ENCODE measurements around the gene ATP13A1.
A peak's percentile ranks its signal among the peaks of the same experiment; 100 is the strongest.

ATP13A1 gene

DNA sequence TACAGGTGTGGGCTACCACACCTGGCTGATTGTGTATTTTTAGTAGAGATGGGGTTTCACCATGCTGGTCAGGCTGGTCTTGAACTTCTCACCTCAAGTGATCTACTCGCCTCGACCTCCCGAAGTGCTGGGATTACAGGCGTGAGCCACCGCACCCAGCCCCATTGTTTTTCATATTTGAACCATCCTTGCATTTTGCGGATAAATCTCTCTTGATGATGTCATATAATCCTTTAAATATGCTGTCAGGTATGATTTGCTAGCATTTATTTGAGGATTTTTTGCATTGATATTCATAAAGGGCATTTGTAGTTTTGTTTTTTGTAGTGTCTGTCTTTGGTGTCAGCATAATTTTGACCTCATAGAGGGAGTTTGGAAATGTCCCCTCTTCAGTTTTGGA, 10.8 kb upstream of the ATP13A1 start:
- Histone ChIP-seq H4K20me1 (ENCODE audit: insufficient read depth, low read length) (no peaks in the 10 kb centered on the region), H3K9ac (ENCODE audit: low read length) (no peak overlapping the region), H3F3A (ENCODE audit: insufficient read depth, low read length) (no peaks in the 10 kb centered on the region), H3K9me3 (ENCODE audit: low read length) (peaks cover 38% of the 10 kb centered on the region), H3K4me1 (ENCODE audit: insufficient read depth, low read length, severe bottlenecking) (peaks cover 12% of the 10 kb centered on the region), H2AFZ (ENCODE audit: low read length) (no peak overlapping the region), H3K27me3 (ENCODE audit: insufficient read depth, low read length) (no peaks in the 10 kb centered on the region), H3K36me3 (ENCODE audit: insufficient read depth, low read length) (peaks cover 95% of the 10 kb centered on the region), H3K27ac (ENCODE audit: low read depth, low read length, poor library complexity, severe bottlenecking) (no peak overlapping the region), H3K4me3 (ENCODE audit: low read depth, low read length, poor library complexity, severe bottlenecking) (no peak overlapping the region), H3K9me2 (ENCODE audit: low read depth, low read length) (no peaks in the 10 kb centered on the region), H3K79me2 (ENCODE audit: insufficient read depth, low read length) (peaks cover 75% of the 10 kb centered on the region), H3K4me2 (ENCODE audit: low read length) (no peak overlapping the region)
- TF ChIP-seq CTCF (IDR thresholded peaks at IDR 0.05; ENCODE audit: low read length) = no peak
- TF ChIP-seq EZH2 (IDR thresholded peaks at IDR 0.05; ENCODE audit: borderline replicate concordance, low read length) = no peak

GRCh38 chr19:19672816-19673215, 9.3 kb upstream of the ATP13A1 start:
- H2AFZ ChIP-seq (ENCODE audit: low read length) = no peak overlapping the region
- peaks cover 78% of the 10 kb centered on the region for H3K79me2 ChIP-seq (ENCODE audit: insufficient read depth, low read length)
- H3K27me3 ChIP-seq (ENCODE audit: insufficient read depth, low read length) = no peaks in the 10 kb centered on the region
- peaks cover 27% of the 10 kb centered on the region for H3K9me3 ChIP-seq (ENCODE audit: low read length)
- H3K9ac ChIP-seq (ENCODE audit: low read length) = no peak overlapping the region
- H3K4me1 ChIP-seq (ENCODE audit: insufficient read depth, low read length, severe bottlenecking) = peaks cover 15% of the 10 kb centered on the region
- no peak overlapping the region for H3K4me3 ChIP-seq (ENCODE audit: low read depth, low read length, poor library complexity, severe bottlenecking)
- no peaks in the 10 kb centered on the region for H3K9me2 ChIP-seq (ENCODE audit: low read depth, low read length)
- H3K36me3 ChIP-seq (ENCODE audit: insufficient read depth, low read length) = peaks cover 80% of the 10 kb centered on the region
- H3F3A ChIP-seq (ENCODE audit: insufficient read depth, low read length) = no peaks in the 10 kb centered on the region
- no peaks in the 10 kb centered on the region for H4K20me1 ChIP-seq (ENCODE audit: insufficient read depth, low read length)
- H3K4me2 ChIP-seq (ENCODE audit: low read length) = no peak overlapping the region
- TF ChIP-seq EZH2 (IDR thresholded peaks at IDR 0.05; ENCODE audit: borderline replicate concordance, low read length) (no peak), CTCF (IDR thresholded peaks at IDR 0.05; ENCODE audit: low read length) (no peak)
- no peak overlapping the region for H3K27ac ChIP-seq (ENCODE audit: low read depth, low read length, poor library complexity, severe bottlenecking)

DNA sequence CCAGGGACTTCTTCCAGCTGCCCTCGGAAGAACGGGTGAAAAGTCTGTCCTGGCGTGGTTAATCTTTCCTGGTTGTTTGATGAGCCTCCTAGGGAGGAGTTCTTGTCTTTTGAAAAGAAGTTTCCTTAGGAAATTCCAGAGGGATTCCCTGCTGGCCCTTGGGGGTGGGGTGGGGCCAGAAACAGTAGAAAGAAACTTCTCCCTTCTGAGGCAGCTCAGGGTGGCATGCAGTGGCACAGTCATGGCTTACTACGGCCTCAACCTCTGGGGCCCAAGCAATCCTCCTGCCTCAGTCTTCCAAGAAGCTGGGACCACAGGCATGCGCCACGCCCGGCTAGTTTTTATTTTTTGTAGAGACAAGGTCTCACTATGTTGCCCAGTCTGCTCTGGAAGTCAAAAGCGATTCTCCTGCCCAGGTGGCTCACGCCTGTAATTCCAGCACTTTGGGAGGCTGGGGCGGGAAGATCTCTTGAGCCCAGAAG, 6.6 kb upstream of the ATP13A1 start:
- Histone ChIP-seq H3K4me1 (ENCODE audit: insufficient read depth, low read length, severe bottlenecking) (peaks cover 35% of the 10 kb centered on the region), H3K79me2 (ENCODE audit: insufficient read depth, low read length) (peaks cover 57% of the 10 kb centered on the region), H3K9me3 (ENCODE audit: low read length) (peaks cover 10% of the 10 kb centered on the region; the same call in 1 of the 2 replicates), H2AFZ (ENCODE audit: low read length) (no peak overlapping the region), H3K4me2 (ENCODE audit: low read length) (peak overlapping the region; percentile 76), H3K27me3 (ENCODE audit: insufficient read depth, low read length) (no peaks in the 10 kb centered on the region), H3K27ac (ENCODE audit: low read depth, low read length, poor library complexity, severe bottlenecking) (peak overlapping the region; percentile 93), H3F3A (ENCODE audit: insufficient read depth, low read length) (no peaks in the 10 kb centered on the region), H4K20me1 (ENCODE audit: insufficient read depth, low read length) (no peaks in the 10 kb centered on the region), H3K9me2 (ENCODE audit: low read depth, low read length) (no peaks in the 10 kb centered on the region), H3K36me3 (ENCODE audit: insufficient read depth, low read length) (peaks cover 53% of the 10 kb centered on the region), H3K4me3 (ENCODE audit: low read depth, low read length, poor library complexity, severe bottlenecking) (peak overlapping the region; percentile 92), H3K9ac (ENCODE audit: low read length) (peak overlapping the region; percentile 96)
- TF ChIP-seq CTCF (IDR thresholded peaks at IDR 0.05; ENCODE audit: low read length) = no peak
- no peak for TF ChIP-seq EZH2 (IDR thresholded peaks at IDR 0.05; ENCODE audit: borderline replicate concordance, low read length)

Measured in OCI-LY1 (cell line).